Measurements from ENCODE around the gene CTRB2.

Gene CTRB2

GRCh38 chr16:75206749-75207451 lies at the start of gene CTRB2:
Gene CTRB2, minus strand, starts transcription at chr16:75207161. Its CDS starts 20 bp downstream, at chr16:75207141.
- Mint-ChIP-seq H3K36me3 (no peaks in the 10 kb centered on the region), H3K27ac (no peak within 1 kb of the TSS)

DNA sequence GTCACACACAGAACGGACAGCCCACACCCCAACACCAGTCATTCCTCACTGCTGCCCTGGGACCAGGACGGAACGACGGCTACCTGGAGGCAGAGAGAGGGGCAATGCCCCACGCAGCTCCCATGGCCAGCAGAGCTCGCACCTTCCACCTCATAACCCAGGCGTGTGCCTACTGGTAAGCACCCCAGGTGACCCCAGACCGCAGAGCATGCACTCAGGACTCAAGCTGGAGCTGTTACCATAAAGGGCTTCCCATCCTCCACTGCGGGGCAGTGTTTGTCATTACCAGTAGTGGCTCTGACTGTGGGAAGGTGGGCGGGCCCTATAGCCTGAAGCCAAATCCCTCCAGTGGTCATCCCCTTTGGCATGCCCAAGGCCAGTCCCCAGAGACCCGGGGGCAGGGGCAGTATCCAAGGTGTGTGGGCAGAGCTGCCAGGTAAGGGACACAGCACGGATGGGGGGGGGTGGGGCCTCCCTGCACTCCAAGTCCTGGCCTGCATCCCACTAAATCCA lies 49.2 kb upstream of the CTRB2 start:
- Mint-ChIP-seq H3K9me3 (ENCODE audit: low read depth) (no peaks in the 10 kb centered on the region), H3K4me1 (ENCODE audit: low read depth) (peaks cover 5% of the 10 kb centered on the region), H3K36me3 (no peaks in the 10 kb centered on the region), H3K27ac (no peak overlapping the region), H3K27me3 (peaks cover 16% of the 10 kb centered on the region), H3K4me3 (no peak overlapping the region)

More at GRCh38 chr16:75206749-75207451, at the start of gene CTRB2:
- Mint-ChIP-seq H3K4me1 (ENCODE audit: low read depth) (peaks cover 2% of the 10 kb centered on the region), H3K9me3 (ENCODE audit: low read depth) (no peaks in the 10 kb centered on the region), H3K27me3 (no peaks in the 10 kb centered on the region), H3K4me3 (no peak within 1 kb of the TSS)

DNA sequence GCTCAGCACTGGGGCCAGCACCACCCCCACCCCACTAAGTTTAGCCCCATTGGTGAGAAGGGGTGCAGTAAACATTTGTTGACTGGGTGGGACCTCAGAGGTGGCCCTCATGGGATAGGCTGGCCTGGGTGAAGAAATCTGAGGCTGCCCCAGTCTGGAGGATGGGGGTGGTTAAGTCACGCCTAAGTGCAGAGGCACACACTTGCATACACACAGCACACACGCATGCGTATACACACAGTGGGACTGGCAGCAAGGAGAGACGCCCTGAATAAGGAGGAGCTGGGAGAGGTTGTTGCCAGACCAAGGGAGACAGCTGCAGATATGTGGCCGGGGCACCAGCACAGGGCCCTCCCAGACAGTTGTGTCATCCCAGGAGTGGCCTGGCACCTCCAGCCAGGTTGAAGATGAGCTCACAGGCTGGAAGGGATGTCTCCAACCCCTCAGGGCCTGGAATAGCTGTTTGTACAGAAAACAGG lies 47.4 kb upstream of the CTRB2 start:
- Mint-ChIP-seq H3K9me3 (ENCODE audit: low read depth) (no peaks in the 10 kb centered on the region), H3K27me3 (peaks cover 14% of the 10 kb centered on the region), H3K4me3 (no peak overlapping the region), H3K4me1 (ENCODE audit: low read depth) (peaks cover 6% of the 10 kb centered on the region), H3K27ac (no peak overlapping the region), H3K36me3 (no peaks in the 10 kb centered on the region)

DNA sequence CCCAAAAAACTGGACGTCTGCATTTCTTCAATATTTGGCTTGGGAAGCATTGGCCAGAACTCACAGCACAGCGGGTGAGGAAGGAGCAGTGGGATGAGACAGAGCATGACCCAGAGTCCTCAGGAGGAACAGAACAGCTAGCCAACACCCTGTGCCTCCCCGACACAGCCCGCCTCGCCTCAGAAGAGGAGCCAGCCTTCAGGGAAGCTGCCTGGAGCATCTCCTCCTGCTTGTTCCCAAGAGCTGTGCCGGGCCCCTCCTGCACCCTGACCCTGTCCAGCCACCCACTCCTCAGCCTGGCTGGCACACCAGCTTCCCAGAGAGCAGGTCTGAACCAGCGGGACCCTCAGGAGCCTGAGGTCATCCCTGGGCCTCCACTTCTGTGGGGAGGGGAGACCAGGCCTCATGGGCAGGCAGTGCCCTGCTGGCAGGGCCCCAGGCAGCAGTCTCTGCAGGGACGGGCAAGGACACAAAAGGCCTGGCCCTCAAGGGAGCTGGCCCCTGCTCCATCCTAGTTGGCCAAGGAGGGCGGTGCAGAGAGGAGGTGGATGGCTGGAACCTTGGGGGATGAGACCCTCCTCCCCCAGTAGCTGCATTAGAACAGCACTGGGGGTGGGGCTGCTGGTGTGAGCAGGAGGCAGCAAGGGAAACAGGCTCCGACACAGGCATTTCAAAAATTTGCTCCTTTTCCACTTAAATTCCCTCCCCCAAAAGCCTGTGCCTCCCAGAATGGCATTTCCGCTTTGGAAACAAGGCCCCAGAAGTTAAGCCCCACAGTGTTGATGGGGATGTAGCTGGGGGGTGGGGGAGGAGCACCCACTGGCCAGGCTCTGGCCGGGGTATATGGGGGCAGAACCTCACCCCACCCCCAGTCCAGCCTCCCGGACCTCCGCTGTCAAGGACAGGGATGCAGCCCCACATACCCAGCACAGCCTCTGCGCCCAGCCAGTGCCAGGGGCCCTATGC lies 46.3 kb upstream of the CTRB2 start:
- Mint-ChIP-seq H3K4me1 (ENCODE audit: low read depth) (peaks cover 6% of the 10 kb centered on the region), H3K4me3 (no peak overlapping the region), H3K27me3 (peaks cover 14% of the 10 kb centered on the region), H3K27ac (no peak overlapping the region), H3K9me3 (ENCODE audit: low read depth) (no peaks in the 10 kb centered on the region), H3K36me3 (no peaks in the 10 kb centered on the region)

- peak overlapping the region; percentile 72 for H3K4me3 Mint-ChIP-seq
Measured at GRCh38 chr16:75252049-75252864, 45.3 kb upstream of the CTRB2 start.

GRCh38 chr16:75251280-75252048 lies 44.5 kb upstream of the CTRB2 start, which contains the start of gene BCAR1:
Gene BCAR1, minus strand, starts transcription at chr16:75251624. Its CDS starts 142 bp downstream, at chr16:75251482.
- H3K27ac Mint-ChIP-seq, result no peak within 1 kb of the TSS
- H3K4me1 Mint-ChIP-seq (ENCODE audit: low read depth), result peaks cover 6% of the 10 kb centered on the region
- no peaks in the 10 kb centered on the region for H3K9me3 Mint-ChIP-seq (ENCODE audit: low read depth)
- peaks cover 16% of the 10 kb centered on the region for H3K27me3 Mint-ChIP-seq
- H3K36me3 Mint-ChIP-seq, result no peaks in the 10 kb centered on the region
- H3K4me3 Mint-ChIP-seq, result peak within 1 kb of the TSS; percentile 72

More at GRCh38 chr16:75252049-75252864, 45.3 kb upstream of the CTRB2 start:
- Mint-ChIP-seq H3K36me3 (no peaks in the 10 kb centered on the region), H3K4me1 (ENCODE audit: low read depth) (peaks cover 6% of the 10 kb centered on the region), H3K27ac (no peak overlapping the region), H3K9me3 (ENCODE audit: low read depth) (no peaks in the 10 kb centered on the region), H3K27me3 (peaks cover 16% of the 10 kb centered on the region)

- Mint-ChIP-seq H3K4me1 (ENCODE audit: low read depth) (peaks cover 6% of the 10 kb centered on the region), H3K27me3 (peaks cover 16% of the 10 kb centered on the region), H3K9me3 (ENCODE audit: low read depth) (no peaks in the 10 kb centered on the region), H3K4me3 (peak overlapping the region; percentile 17), H3K36me3 (no peaks in the 10 kb centered on the region), H3K27ac (no peak overlapping the region)
Measured at GRCh38 chr16:75250809-75251279, 43.9 kb upstream of the CTRB2 start.

DNA sequence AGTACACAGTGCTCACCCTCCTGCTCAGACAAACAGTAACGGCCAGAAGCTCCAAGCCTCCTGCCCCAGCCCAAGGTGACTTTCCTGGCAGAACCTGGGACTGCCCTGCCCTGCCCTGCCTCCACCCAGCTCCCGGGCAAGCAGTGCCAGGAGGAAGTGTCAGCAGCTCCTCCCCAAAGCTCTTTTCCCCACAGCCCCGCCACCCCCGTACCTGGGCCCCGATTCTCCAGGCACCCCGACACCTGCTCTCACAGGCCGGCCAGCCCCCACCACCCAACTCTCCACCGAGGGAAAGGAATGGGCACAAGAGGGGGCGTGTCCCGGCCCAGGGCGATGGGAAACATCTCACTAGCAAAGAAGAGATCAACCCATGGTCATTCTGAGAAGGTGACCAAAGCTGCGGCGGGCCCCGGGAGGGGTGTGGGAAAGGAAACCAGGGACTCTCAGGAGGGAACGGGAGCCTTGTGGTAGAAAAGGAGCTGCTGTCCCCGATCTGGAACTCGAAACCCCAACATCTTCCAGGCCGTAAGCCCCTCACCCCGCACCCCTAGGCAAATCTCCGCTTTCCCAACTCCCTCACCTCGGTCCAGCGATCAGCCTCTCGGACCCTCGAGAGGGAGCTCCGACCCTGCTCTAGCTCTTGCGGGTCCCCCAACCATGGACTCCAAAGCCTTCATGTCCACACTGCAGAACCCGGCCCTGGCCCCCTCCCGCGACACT lies 43.3 kb upstream of the CTRB2 start:
- H3K27me3 Mint-ChIP-seq, result peaks cover 16% of the 10 kb centered on the region
- peaks cover 6% of the 10 kb centered on the region for H3K4me1 Mint-ChIP-seq (ENCODE audit: low read depth)
- no peaks in the 10 kb centered on the region for H3K9me3 Mint-ChIP-seq (ENCODE audit: low read depth)
- no peak overlapping the region for H3K27ac Mint-ChIP-seq
- H3K36me3 Mint-ChIP-seq, result no peaks in the 10 kb centered on the region
- H3K4me3 Mint-ChIP-seq, result peak overlapping the region; percentile 69

GRCh38 chr16:75249441-75249840 lies 42.5 kb upstream of the CTRB2 start:
- no peak overlapping the region for H3K27ac Mint-ChIP-seq
- no peaks in the 10 kb centered on the region for H3K36me3 Mint-ChIP-seq
- H3K4me3 Mint-ChIP-seq, result peak overlapping the region; percentile 65
- peaks cover 6% of the 10 kb centered on the region for H3K4me1 Mint-ChIP-seq (ENCODE audit: low read depth)
- no peaks in the 10 kb centered on the region for H3K9me3 Mint-ChIP-seq (ENCODE audit: low read depth)
- H3K27me3 Mint-ChIP-seq, result peaks cover 12% of the 10 kb centered on the region

DNA sequence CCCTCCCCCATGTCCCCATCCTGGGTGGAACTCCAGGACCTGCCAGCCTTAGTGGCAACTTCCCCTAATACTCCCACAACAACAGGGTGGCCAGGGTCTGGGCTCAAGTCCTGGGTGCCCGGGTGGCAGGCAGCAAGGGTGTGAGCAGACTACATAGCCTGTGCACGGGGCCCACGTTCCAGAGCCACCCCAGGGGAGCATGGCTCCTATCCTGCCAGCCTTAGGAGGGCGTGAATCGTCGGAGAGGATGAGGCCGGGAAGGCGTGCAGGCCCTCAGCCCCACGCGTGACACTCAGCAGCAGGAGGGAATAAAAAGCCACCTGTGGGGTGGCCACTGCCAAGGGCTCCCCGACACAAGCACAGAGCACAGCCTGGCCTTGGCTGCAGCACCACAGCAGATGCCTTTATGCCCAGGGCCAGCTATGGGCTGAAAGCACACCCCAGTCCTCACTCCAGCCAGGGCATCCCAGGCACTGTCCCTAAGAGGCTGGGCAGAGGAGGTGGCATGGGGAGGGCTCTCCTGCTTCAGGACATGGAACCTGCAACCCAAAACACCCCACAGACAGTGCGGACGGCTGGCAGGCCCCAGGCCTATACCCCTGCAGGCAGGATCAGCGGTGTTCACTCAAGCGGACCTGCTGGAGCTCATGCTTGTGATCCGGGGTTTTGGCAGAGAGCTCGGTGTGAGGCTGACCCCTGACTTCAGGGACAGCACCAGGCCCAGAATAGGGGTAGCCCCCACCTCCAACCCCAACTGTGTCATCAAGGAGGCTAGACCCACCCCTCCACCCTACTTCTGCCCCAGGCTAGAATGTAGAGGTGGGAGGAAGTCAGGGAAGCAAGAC lies 41.8 kb upstream of the CTRB2 start:
- Mint-ChIP-seq H3K4me1 (ENCODE audit: low read depth) (peaks cover 6% of the 10 kb centered on the region), H3K9me3 (ENCODE audit: low read depth) (no peaks in the 10 kb centered on the region), H3K36me3 (no peaks in the 10 kb centered on the region), H3K4me3 (no peak overlapping the region), H3K27ac (no peak overlapping the region), H3K27me3 (peaks cover 10% of the 10 kb centered on the region)

GRCh38 chr16:75248142-75248535 lies 41.2 kb upstream of the CTRB2 start:
- no peak overlapping the region for H3K4me3 Mint-ChIP-seq
- H3K27ac Mint-ChIP-seq, result no peak overlapping the region
- H3K9me3 Mint-ChIP-seq (ENCODE audit: low read depth), result no peaks in the 10 kb centered on the region

DNA sequence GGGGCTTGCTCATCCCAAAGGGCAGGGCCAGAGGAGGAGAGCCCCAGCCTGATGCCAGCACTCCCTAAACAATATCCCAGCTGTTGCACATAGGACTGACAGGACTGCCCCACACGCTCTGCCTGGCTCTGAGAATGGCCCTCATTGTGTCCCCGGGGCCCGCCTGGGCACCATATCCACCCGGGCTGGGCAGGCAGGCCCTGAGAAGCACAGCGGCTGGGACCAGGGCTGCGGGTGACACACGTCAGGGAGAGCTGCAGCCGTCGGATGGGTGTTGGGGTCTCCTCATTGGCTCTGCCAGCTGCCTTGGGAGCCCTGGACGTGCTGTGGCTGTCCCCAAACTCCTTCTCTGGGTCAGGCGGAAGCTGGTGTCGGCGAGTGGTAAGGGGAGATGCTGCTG lies 40.3 kb upstream of the CTRB2 start:
- no peak overlapping the region for H3K4me3 Mint-ChIP-seq
- no peaks in the 10 kb centered on the region for H3K9me3 Mint-ChIP-seq (ENCODE audit: low read depth)
- peaks cover 6% of the 10 kb centered on the region for H3K4me1 Mint-ChIP-seq (ENCODE audit: low read depth)
- H3K27ac Mint-ChIP-seq, result no peak overlapping the region
- H3K36me3 Mint-ChIP-seq, result no peaks in the 10 kb centered on the region
- H3K27me3 Mint-ChIP-seq, result peaks cover 10% of the 10 kb centered on the region

More at GRCh38 chr16:75248142-75248535, 41.2 kb upstream of the CTRB2 start:
- Mint-ChIP-seq H3K36me3 (no peaks in the 10 kb centered on the region), H3K27me3 (peaks cover 10% of the 10 kb centered on the region), H3K4me1 (ENCODE audit: low read depth) (peaks cover 6% of the 10 kb centered on the region)
